Epidermal melanocyte (primary cell): ENCODE measurements around the gene CH25H.
"Not testable (repeated sequence)": the region's sequence is repeated elsewhere in the genome, so short reads cannot be mapped to it uniquely, and the experiment has no call there.

ENCODE experiments used
- DNase-seq: peaks from one replicate; pipeline ENCODE4 v3.0.0; 2011; ENCODE audit warnings: low spot score; ENCODE audit not compliant: insufficient read length

CH25H gene

DNA sequence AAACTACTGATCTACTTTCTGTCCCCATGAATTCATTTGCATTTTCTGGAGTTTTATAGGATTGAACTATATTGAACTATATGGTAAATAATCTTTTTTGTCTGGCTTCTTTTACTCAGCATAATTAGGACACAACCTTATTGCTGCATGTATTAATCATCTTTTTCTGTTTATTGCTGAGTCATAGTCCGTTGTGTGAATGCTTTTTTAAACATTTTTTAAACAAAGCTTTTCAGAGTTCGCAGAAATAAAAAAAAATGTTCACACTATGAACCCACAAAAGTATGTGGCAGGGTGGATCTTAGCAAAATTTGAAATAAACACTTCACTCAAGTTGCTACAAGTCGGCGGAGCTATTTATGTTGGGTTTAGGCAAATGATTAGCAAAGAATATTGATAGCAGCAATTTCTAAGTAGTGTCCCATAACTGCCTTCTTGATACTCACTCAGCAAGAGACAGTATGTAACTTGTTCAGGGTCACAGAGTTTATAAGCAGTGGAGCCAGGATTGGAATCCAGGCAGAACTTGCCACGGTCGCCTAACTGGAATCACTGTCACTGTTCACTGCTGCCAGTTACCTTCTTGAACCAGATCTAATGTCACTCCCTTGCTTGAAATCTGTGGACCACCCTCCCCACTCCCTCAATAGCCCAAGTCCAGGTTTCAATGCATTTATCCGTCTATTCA, 5.6 kb downstream of the CH25H start:
- DNase-seq: no peak

GRCh38 chr10:89197473-89197872, 9.6 kb downstream of the CH25H start:
- DNase-seq: no peak

GRCh38 chr10:89191301-89191700, 15.8 kb downstream of the CH25H start:
- DNase-seq: not testable (repeated sequence)

DNA sequence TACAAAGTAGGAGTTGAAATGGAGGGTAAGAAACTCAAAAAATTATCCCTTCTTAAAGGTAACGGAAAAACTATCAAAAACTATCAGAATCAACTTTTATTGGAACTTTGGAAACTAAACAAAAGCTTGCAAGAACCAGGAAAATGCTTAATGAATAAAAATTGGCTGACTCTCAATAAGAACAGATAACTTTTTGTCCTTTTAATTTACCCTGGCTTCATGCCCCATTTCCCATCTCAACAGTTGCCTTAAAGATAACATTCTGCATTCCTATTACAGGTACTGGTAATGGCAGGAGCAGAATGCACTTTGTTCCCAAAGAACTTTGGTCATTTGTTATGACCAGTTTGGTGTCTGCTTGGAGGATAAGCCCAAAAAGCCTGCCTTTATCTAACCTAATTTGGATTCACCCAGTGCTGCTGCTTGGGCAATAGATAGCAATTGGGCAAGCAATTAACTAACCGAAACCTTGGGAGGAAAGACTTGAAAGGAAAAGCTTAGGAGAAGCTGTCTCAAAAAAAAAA, 17.8 kb downstream of the CH25H start:
- no peak for DNase-seq

DNA sequence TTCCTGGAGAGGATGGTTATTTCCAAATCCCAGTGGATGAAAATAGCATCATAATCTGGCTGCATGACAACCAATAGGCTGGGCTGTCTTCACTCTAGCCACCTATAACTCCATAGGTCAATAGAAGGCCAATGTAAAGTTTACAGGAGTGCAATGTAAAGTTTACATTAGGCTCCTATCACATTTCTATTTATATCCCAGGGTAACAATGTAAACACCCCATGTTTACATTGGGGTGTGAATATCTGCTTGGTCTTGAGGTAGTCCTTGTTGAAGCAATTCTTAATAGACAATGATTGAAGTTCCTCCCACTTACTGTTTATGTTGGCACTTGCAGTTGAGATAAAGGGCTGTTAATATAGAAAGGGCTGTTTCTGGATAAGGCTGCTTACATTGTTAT, 21.5 kb downstream of the CH25H start:
- DNase-seq: no peak

DNA sequence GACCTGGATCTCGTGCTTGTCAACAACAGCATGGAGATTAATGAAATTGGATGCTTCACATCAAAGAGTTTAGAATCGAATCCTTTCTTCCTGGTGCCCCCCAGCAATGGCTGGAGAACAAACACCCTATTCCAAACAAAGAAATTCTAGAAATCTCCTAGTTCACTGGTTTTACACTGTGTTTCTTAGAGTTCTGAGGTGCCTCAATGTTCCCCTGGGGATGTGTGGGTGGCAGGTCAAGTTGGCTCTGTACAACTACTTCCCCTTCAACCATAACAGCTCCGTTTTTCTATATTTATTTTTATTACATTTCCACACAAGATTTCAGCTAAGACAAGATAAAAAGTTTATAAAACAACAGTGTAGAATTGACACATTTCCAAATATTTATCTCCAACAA, 22.5 kb downstream of the CH25H start:
- no peak for DNase-seq

- DNase-seq: no peak
Measured at GRCh38 chr10:89183571-89183970, 23.5 kb downstream of the CH25H start.

DNA sequence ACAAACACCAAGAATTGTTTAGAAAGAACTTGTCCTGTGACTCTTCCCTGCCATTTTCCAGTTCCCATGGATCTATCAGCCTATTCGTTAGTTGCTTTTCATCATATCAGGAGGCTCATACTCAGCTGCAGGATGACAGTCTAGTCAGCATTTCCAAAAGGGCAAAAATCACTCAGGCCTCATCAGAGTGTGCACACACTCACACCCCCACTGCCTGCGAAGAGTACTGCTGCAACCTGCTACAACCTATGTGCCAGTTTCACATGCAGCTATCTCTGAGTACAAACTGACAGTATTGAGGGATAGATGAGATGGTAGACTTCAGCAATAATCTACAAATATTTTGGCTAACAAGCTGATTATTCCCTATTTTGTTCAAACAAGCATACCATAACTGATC, 24.2 kb downstream of the CH25H start:
- DNase-seq: no peak

- DNase-seq: no peak
Measured at GRCh38 chr10:89175816-89176215, 31.3 kb downstream of the CH25H start.

DNA sequence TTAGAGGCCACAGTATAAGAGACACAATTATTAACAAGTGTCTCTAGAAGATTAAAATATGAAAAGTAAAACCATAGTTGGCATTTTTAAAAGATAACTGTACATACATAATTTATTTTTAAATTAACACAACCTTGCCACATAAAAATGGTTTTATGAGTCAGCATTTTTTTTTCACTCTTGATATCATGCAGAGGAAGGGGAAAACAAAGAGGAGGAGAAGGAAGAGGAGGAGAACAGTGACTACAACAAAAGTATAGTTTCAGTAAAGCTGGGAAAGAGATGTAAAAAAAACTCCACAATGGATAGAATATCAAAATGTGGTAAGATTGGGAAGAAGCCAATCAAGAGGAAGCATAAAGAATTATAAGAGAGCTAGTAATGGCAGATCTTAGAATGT, 34.0 kb downstream of the CH25H start:
- no peak for DNase-seq

GRCh38 chr10:89171996-89172395, 35.1 kb downstream of the CH25H start:
- DNase-seq: no peak

DNA sequence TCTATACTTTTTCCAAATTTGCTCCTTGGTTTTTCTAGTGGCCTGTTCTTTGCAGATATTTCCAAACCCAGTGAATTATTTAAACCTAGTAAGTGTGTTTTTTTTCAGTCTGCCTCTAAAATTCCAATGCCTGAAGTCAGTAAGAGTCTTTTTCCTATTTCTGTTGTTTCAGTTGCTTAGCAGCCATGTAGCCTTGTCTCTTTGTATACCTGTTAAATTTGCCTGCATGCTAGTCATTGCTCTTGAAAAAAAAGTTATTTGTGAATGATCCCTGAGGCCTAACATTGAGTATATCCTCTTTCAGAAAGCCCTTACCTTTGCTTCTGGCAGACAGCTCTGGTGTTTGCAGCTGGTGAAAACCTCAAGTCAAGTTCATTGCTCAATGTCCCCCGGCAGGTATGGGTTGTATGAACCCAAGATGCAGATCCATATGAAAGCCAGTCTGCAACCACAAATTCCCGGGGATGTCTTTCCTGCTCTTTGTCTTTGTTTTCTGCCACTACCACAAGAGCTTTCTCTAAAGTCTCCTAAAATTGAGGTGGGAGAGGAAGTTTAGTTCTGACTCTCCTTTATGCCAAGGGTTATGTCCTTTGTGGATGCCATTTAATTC, 35.7 kb downstream of the CH25H start:
- DNase-seq: no peak

- not testable (repeated sequence) for DNase-seq
Measured at GRCh38 chr10:89168354-89168900, 38.7 kb downstream of the CH25H start.

DNA sequence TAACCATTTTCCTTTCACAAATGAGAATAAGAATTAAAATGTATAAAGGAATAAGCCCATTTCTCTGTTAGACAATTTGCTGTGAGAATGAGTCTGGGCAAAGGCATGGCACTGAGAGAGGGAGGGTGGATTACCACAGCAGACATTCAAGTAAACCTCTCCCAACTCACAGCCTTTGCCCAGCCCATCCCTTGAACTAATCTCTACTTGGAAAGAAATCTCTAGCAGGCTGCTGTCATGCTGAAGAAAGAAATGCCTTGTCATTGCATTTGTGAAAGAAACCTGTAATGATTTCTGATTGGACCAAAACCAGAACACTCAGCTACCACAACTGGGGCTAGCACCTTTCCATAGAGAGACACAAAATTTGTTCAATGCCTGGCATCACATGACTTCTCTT, 39.2 kb downstream of the CH25H start:
- DNase-seq: no peak

GRCh38 chr10:89165923-89166322, 41.2 kb downstream of the CH25H start:
- no peak for DNase-seq

- DNase-seq: no peak
Measured at GRCh38 chr10:89164920-89165319, 42.2 kb downstream of the CH25H start.

DNA sequence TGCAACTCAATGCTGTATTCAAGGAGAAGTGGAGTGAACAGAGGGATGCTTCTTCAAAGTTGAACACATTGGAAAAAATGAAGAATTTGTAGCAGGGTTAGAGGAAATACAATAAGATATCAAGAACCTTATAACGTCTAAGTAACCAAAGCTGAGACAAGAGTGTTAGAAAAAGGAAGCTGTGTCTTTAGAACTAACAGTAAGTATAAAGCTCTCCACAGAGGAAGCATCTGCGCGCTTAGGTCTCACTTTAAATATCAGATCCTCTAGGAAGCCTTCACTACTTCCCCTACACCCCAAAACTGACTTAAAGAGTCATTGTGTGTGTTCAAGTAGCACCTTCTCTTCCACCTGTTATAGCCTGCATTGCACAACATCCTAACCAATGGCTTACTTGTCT, 43.0 kb downstream of the CH25H start:
- no peak for DNase-seq

DNA sequence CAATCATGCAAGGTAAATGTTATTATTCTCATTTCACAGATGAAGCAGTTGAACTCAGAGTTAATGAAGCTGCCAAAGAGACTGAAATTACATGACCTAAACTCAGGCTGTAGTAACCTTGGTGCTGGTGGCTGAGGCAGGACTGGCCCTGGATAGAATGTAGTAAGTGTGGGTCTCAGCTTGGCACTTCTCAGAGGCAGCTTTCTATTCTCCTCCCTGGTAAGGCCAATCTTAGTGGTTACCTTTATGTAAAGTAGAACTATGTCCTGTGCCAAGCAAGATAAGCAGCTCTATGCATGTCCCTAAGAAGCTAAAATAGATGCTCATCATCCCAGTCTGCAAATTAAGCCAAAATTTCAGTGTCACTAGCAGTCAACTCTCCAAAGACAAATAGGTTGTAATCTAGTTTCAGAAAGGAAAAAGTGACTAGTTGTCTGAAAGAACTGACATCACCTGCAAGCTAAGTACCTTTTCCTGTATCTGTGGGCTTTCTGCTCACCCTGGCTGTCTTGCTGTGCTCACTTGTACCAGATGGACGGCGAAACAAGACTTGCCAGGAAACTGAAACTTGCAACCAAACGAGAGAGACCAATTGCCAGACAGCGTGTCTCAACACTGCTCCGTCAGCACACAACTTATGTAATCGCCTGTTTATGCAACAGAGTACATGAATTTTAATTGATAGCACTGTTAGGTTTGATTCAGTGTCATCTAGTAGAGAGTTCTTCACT, 43.7 kb downstream of the CH25H start:
- DNase-seq: no peak

GRCh38 chr10:89162596-89162995, 44.5 kb downstream of the CH25H start:
- no peak for DNase-seq

- no peak for DNase-seq
Measured at GRCh38 chr10:89160339-89160738, 46.8 kb downstream of the CH25H start.

- no peak for DNase-seq
Measured at GRCh38 chr10:89159761-89160160, 47.4 kb downstream of the CH25H start.

DNA sequence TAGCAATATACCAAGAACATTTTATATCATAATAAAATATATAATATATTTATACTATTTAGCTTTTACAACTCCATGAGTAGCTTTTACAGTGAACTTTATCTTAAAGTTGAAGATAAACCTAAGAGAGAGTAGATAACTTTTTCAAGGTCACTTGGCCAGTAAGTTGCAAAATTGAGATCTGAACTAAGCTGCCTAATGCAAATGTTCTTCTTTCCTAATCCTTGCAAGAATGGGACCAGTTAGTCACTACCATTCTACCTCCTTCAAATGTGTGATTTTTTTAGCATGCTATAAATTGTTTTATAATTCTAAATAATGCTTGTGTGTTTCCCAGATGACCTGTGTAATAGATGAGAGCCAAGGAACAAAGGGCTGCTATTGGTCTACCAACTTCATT, 47.8 kb downstream of the CH25H start:
- no peak for DNase-seq
